Esophagus (tissue), 2 donors: ENCODE data around the gene PUS1. TPM values are rescaled to one million over a fixed set of nuclear protein-coding genes. Genes with fewer than 3 reads are reported as not detected.

ENCODE experiments used
- H3K27ac ChIP-seq, 2 donors: one replicate each; pipeline ENCODE4 v1.5.1; 2013; ENCODE audit warnings: low read depth in 2 of 2, mild to moderate bottlenecking in 2 of 2, inconsistent platforms in 1 of 2, low read length in 1 of 2, moderate library complexity in 1 of 2
- H3K27me3 ChIP-seq, 2 donors: one replicate each; pipeline ENCODE4 v1.6.1; 2013; ENCODE audit warnings: low read length in 2 of 2, control low read depth in 1 of 2, mild to moderate bottlenecking in 1 of 2; ENCODE audit not compliant: insufficient read depth in 2 of 2, control insufficient read depth in 1 of 2
- H3K36me3 ChIP-seq, 2 donors: one replicate each; pipeline ENCODE4 v1.6.1; 2013; ENCODE audit warnings: low read length in 1 of 2; ENCODE audit not compliant: control insufficient read depth in 2 of 2, insufficient read depth in 2 of 2
- H3K4me1 ChIP-seq, 2 donors: one replicate each; pipeline ENCODE4 v1.6.1; 2013; ENCODE audit warnings: low read length in 1 of 2; ENCODE audit not compliant: control insufficient read depth in 2 of 2, insufficient read depth in 2 of 2
- H3K4me3 ChIP-seq, 2 donors: one replicate each; pipeline ENCODE4 v1.5.1; 2013; ENCODE audit warnings: low read length in 2 of 2, mild to moderate bottlenecking in 2 of 2, low read depth in 1 of 2, moderate library complexity in 1 of 2
- H3K9me3 ChIP-seq, 2 donors: one replicate each; pipeline ENCODE4 v1.6.1; 2013; ENCODE audit warnings: mild to moderate bottlenecking in 2 of 2, low read depth in 1 of 2, low read length in 1 of 2, moderate library complexity in 1 of 2; ENCODE audit not compliant: control insufficient read depth in 2 of 2, insufficient read depth in 1 of 2
- WGBS, 2 donors: extraction: QIAGEN DNeasy Blood & Tissue Kit; methylation state at CpG; one replicate each; pipeline ENCODE4 v1.1.7; 2013; 5-methylcytosine and 5-hydroxymethylcytosine counted together
- polyA plus RNA-seq, 2 donors: library from polyadenylated mRNA; stranded (reverse); fragments of 200-250 nt; gene quantifications; one replicate each; pipeline ENCODE4 v1.2.3, GENCODE V29; 2013
- donor health status: healthy with polysubstance abuse.
- donor health status: Bipolar disorder and iron deficiency.

Gene PUS1
- polyA plus RNA-seq, 2 donors: 27.5 to 28.7 TPM

GRCh38 chr12:131919366-131920156 lies 9.5 kb upstream of the PUS1 start:
- H3K36me3 ChIP-seq: peaks cover 5 to 61% of the 10 kb centered on the region in 2 donors
- 88 to 89% methylated on average over 37 of the region's 37 CpGs for WGBS, 2 donors

DNA sequence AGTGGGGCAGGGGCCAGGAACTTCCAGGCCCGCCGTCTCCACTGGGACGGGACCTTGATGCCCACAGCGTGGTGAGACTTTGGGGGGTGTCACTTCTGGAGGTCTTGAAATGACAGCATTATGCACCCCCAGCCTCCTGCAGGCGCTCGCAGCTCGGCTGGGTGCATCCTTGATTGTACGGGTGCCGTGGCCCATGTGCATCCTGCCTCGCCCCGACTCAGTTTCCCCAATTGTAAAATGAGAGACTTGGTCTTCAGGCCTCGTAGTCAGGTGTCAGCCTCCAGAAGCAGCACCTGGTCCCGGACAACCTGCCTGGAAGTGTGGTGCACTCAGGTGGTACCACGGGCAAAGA lies 8.9 kb upstream of the PUS1 start:
- peaks cover 5 to 55% of the 10 kb centered on the region in 2 donors for H3K36me3 ChIP-seq

More at GRCh38 chr12:131919366-131920156, 9.5 kb upstream of the PUS1 start:
- Histone ChIP-seq H3K27ac (no peak overlapping the region), H3K4me3 (no peak overlapping the region), H3K27me3 (no peaks in the 10 kb centered on the region), H3K4me1 (no peaks in the 10 kb centered on the region), H3K9me3 (no peaks in the 10 kb centered on the region)

GRCh38 chr12:131920902-131921840 lies 7.9 kb upstream of the PUS1 start:
- H3K27me3 ChIP-seq: no peaks in the 10 kb centered on the region
- no peak overlapping the region for H3K27ac ChIP-seq
- H3K4me3 ChIP-seq: no peak overlapping the region
- H3K36me3 ChIP-seq: peaks cover 5 to 45% of the 10 kb centered on the region in 2 donors
- no peaks in the 10 kb centered on the region for H3K4me1 ChIP-seq
- 84 to 90% methylated on average over 34 to 35 of the region's 35 CpGs for WGBS, 2 donors
- H3K9me3 ChIP-seq: no peaks in the 10 kb centered on the region

More for the DNA sequence above, 8.9 kb upstream of the PUS1 start:
- Histone ChIP-seq H3K27me3 (no peaks in the 10 kb centered on the region), H3K4me3 (no peak overlapping the region), H3K27ac (no peak overlapping the region), H3K9me3 (no peaks in the 10 kb centered on the region), H3K4me1 (no peaks in the 10 kb centered on the region)
- 94 to 95% methylated on average over 14 of the region's 14 CpGs for whole genome bisulfite sequencing, 2 donors

DNA sequence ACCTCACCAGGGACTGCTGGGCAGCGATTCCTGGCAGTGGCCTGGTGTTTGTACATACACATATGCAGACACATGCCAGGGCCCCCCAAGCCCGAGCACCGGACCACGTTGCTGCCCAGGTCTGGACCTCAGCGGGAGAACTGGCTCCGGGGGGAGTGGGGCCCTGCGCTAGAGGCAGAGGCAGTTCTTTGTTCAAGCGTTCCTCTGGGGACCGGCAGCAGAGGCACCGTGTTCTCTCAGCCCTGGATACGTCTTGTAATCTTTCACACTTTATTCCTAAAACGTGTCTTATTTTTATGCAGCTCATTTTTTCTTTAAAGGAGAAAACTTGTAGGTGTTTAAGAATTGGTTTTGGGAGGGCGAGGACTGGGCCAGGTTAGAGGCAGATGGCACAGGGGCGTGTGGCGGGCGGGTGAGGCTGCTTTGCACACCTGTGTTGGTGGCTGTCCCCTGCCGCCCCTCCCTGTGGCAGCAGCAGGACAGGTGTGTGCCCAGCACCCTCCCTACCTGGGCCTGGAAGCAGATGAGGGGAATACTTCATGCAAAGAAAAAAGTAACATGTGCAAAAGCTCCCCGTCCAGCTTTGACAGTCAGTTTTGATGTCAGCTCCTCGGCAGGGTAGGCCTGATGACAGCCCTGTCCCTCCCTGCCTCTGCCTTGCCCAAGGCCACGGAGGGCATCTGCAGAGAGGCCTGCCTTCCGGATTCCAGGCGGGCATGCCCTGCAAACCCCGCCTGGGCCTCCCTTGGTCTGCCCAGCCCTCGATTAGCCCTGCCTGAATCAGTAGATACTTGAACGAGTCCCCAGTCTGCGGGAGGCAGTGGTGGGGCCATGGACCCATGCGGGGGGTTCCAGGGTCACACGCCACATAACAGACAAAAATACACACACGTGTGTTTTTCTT lies 7.0 kb upstream of the PUS1 start:
- Histone ChIP-seq H3K27me3 (no peaks in the 10 kb centered on the region), H3K9me3 (no peaks in the 10 kb centered on the region), H3K4me3 (no peak overlapping the region), H3K36me3 (peaks cover 5 to 41% of the 10 kb centered on the region in 2 donors), H3K27ac (no peak overlapping the region), H3K4me1 (no peaks in the 10 kb centered on the region)
- WGBS, 2 donors: 67 to 78% methylated on average over 29 of the region's 29 CpGs

DNA sequence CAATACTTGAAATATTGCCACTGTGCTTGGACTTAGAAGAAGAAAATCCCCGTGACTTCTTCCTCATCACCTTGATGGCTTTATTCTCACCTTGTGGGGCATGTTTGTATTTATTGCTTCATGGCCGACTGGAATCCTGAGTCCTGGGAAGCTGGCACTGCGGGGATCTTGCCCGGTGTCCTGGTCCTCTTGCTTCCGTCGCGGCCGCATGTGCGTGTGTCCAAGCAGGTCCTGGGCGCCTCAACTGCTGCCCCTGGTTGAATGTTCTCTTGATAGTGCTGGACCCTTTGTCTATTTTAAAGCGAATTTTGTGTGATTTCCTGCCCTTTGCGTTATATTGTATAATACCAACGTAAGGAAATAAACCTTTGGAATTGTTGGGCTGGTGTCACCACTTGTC lies 6.3 kb upstream of the PUS1 start:
- Histone ChIP-seq H3K9me3 (no peaks in the 10 kb centered on the region), H3K4me3 (no peak overlapping the region), H3K27me3 (no peaks in the 10 kb centered on the region), H3K27ac (no peak overlapping the region), H3K4me1 (no peaks in the 10 kb centered on the region), H3K36me3 (peaks cover 5 to 36% of the 10 kb centered on the region in 2 donors)
- WGBS, 2 donors: 86 to 87% methylated on average over 13 of the region's 13 CpGs

DNA sequence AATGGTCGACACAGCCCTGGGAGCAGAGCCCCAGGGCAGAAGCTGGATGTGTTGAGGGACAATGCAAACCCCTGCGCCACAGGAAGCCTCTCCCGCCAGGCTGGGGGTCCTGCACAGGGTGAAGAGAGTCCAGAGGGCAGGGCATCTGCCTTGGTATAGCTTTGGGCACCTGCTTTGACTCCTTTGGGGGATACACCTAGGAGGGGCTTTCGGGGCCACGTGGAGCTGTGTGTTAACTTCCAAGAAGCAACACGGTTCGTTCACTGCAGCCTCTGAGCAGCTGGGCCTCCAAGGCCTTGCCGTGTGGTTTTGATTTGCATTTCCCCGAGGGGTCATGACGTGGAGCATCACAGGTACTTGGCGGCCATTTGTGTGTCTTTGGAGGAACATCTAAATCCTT lies 5.8 kb upstream of the PUS1 start:
- Histone ChIP-seq H3K4me1 (no peaks in the 10 kb centered on the region), H3K9me3 (no peaks in the 10 kb centered on the region), H3K36me3 (peaks cover under 1 to 32% of the 10 kb centered on the region in 2 donors), H3K27ac (no peak overlapping the region), H3K4me3 (no peak overlapping the region), H3K27me3 (no peaks in the 10 kb centered on the region)
- 80 to 83% methylated on average over 11 of the region's 11 CpGs for WGBS, 2 donors

- Histone ChIP-seq H3K27me3 (no peaks in the 10 kb centered on the region), H3K4me3 (no peak overlapping the region), H3K27ac (no peak overlapping the region), H3K4me1 (peaks cover 4 to 6% of the 10 kb centered on the region in 2 donors), H3K9me3 (no peaks in the 10 kb centered on the region), H3K36me3 (peaks cover 2 to 6% of the 10 kb centered on the region in 2 donors)
- WGBS, 2 donors: 75 to 94% methylated on average over 23 to 24 of the region's 24 CpGs
Observed at GRCh38 chr12:131927110-131928079, 1.7 kb upstream of the PUS1 start.

- Histone ChIP-seq H3K36me3 (peaks cover 2 to 10% of the 10 kb centered on the region in 2 donors), H3K27me3 (no peaks in the 10 kb centered on the region), H3K4me1 (peaks cover 4 to 6% of the 10 kb centered on the region in 2 donors), H3K9me3 (no peaks in the 10 kb centered on the region), H3K27ac (peak overlapping the region; percentile 36 to 82), H3K4me3 (peak overlapping the region; percentile 63 to 89)
- WGBS, 2 donors: 25 to 35% methylated on average over 33 of the region's 33 CpGs
Observed at GRCh38 chr12:131928080-131928710, 881 bp upstream of the PUS1 start.
